ENCODE measurements around the gene CCDC92B.
A peak's percentile ranks its signal among the peaks of the same experiment; 100 is the strongest.

The CCDC92B gene

GRCh38 chr17:2749058-2749783, at the start of gene CCDC92B:
Gene CCDC92B (minus strand): TSS chr17:2749652. CDS start chr17:2735145, 14,507 bp downstream.
- H3K27me3 ChIP-seq (ENCODE audit: control insufficient read depth, low read length), result peaks cover 13% of the 10 kb centered on the region
- no peaks in the 10 kb centered on the region for H4K20me1 ChIP-seq (ENCODE audit: control insufficient read depth, insufficient read depth, low read depth, low read length)
- H3K4me1 ChIP-seq (ENCODE audit: control insufficient read depth, low read length), result no peaks in the 10 kb centered on the region
- no peaks in the 10 kb centered on the region for H3F3A ChIP-seq (ENCODE audit: control insufficient read depth, insufficient read depth)
- H3K4me3 ChIP-seq (ENCODE audit: low read length), result no peak within 1 kb of the TSS
- H3K79me2 ChIP-seq (ENCODE audit: control insufficient read depth, low read length), result no peaks in the 10 kb centered on the region
- no peak for TF ChIP-seq CTCF (IDR thresholded peaks at IDR 0.05; ENCODE audit: low read depth, low read length, poor library complexity, severe bottlenecking)
- no peak for TF ChIP-seq EZH2phosphoT487 (IDR thresholded peaks at IDR 0.05; ENCODE audit: borderline replicate concordance, low read length)
- no peaks in the 10 kb centered on the region for H3K9me3 ChIP-seq (ENCODE audit: control insufficient read depth, insufficient read depth, low read length)
- no peak within 1 kb of the TSS for H3K27ac ChIP-seq (ENCODE audit: low read depth, low read length)
- H3K4me2 ChIP-seq (ENCODE audit: low read length), result peak within 1 kb of the TSS; percentile 26; the same call in 1 of the 2 replicates
- no peaks in the 10 kb centered on the region for H3K9me2 ChIP-seq (replicated peaks; ENCODE audit: control insufficient read depth, low read length)
- no peaks in the 10 kb centered on the region for H3K36me3 ChIP-seq (ENCODE audit: control insufficient read depth, low read length)

GRCh38 chr17:2798678-2799077, 49.2 kb upstream of the CCDC92B start:
- Histone ChIP-seq H3K79me2 (ENCODE audit: control insufficient read depth, low read length) (no peaks in the 10 kb centered on the region), H4K20me1 (ENCODE audit: control insufficient read depth, insufficient read depth, low read depth, low read length) (no peaks in the 10 kb centered on the region), H3K4me3 (ENCODE audit: low read length) (no peak overlapping the region), H3K9me3 (ENCODE audit: control insufficient read depth, insufficient read depth, low read length) (no peaks in the 10 kb centered on the region), H3K4me1 (ENCODE audit: control insufficient read depth, low read length) (peaks cover 14% of the 10 kb centered on the region), H3F3A (ENCODE audit: control insufficient read depth, insufficient read depth) (no peaks in the 10 kb centered on the region), H3K36me3 (ENCODE audit: control insufficient read depth, low read length) (no peaks in the 10 kb centered on the region), H3K27me3 (ENCODE audit: control insufficient read depth, low read length) (peaks cover 41% of the 10 kb centered on the region), H3K4me2 (ENCODE audit: low read length) (no peak overlapping the region), H3K9me2 (replicated peaks; ENCODE audit: control insufficient read depth, low read length) (no peaks in the 10 kb centered on the region), H3K27ac (ENCODE audit: low read depth, low read length) (no peak overlapping the region)
- TF ChIP-seq EZH2phosphoT487 (IDR thresholded peaks at IDR 0.05; ENCODE audit: borderline replicate concordance, low read length) (no peak), CTCF (IDR thresholded peaks at IDR 0.05; ENCODE audit: low read depth, low read length, poor library complexity, severe bottlenecking) (no peak)

GRCh38 chr17:2798188-2798587, 48.7 kb upstream of the CCDC92B start:
- H3K36me3 ChIP-seq (ENCODE audit: control insufficient read depth, low read length), result no peaks in the 10 kb centered on the region
- peaks cover 14% of the 10 kb centered on the region for H3K4me1 ChIP-seq (ENCODE audit: control insufficient read depth, low read length)
- no peaks in the 10 kb centered on the region for H3K9me3 ChIP-seq (ENCODE audit: control insufficient read depth, insufficient read depth, low read length)
- H3K79me2 ChIP-seq (ENCODE audit: control insufficient read depth, low read length), result no peaks in the 10 kb centered on the region
- no peak for TF ChIP-seq CTCF (IDR thresholded peaks at IDR 0.05; ENCODE audit: low read depth, low read length, poor library complexity, severe bottlenecking)
- TF ChIP-seq EZH2phosphoT487 (IDR thresholded peaks at IDR 0.05; ENCODE audit: borderline replicate concordance, low read length), result no peak
- H3K4me2 ChIP-seq (ENCODE audit: low read length), result no peak overlapping the region
- no peaks in the 10 kb centered on the region for H3K9me2 ChIP-seq (replicated peaks; ENCODE audit: control insufficient read depth, low read length)
- no peaks in the 10 kb centered on the region for H3F3A ChIP-seq (ENCODE audit: control insufficient read depth, insufficient read depth)
- no peak overlapping the region for H3K27ac ChIP-seq (ENCODE audit: low read depth, low read length)
- no peaks in the 10 kb centered on the region for H4K20me1 ChIP-seq (ENCODE audit: control insufficient read depth, insufficient read depth, low read depth, low read length)
- H3K4me3 ChIP-seq (ENCODE audit: low read length), result no peak overlapping the region
- peaks cover 41% of the 10 kb centered on the region for H3K27me3 ChIP-seq (ENCODE audit: control insufficient read depth, low read length)

Data from DOHH2 (cell line).